Astrocyte (in vitro differentiated cells and primary cell): ENCODE results near the gene MICAL2.

ENCODE experiments used
- CTCF ChIP-seq: IDR thresholded peaks from 2 replicates; pipeline ENCODE4 v1.5.1; 2011; ENCODE audit warnings: low read depth, mild to moderate bottlenecking, inconsistent platforms, low read length, moderate library complexity; ENCODE audit not compliant: insufficient read depth
- EZH2 ChIP-seq: IDR thresholded peaks from 2 replicates; pipeline ENCODE4 v1.6.1; 2012; ENCODE audit warnings: mild to moderate bottlenecking, low read length, inconsistent platforms; ENCODE audit not compliant: insufficient read depth

DNA sequence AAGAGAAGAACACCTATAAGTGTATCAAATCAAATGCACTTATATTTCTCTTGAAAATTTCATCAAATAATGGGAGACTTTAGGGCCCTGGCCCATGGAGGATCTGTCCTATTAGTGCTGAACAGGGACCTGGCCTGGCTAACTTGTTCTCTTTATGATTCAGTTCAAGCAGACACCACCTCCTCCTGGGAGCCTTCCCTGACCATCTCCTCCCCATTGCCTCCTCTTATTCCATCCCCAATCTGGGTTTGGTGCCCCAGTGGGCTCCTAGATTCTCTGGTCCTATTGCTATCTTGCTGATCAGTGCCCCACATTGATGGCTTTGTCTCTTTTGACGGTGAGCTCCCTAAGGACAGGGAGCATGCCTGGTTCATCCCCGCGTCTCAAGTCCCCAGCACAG is 60.1 kb downstream of the MICAL2 start:
- no peak for TF ChIP-seq CTCF
- no peak for TF ChIP-seq EZH2
